HUES6 (cell line): ENCODE results near the gene IFRD1.
"Not testable (repeated sequence)": the region's sequence is repeated elsewhere in the genome, so short reads cannot be mapped to it uniquely, and the experiment has no call there.

Source experiments
- H3K27ac ChIP-seq: 2 replicates; pipeline ENCODE4 v1.7.0; 2013; ENCODE audit warnings: low read depth, mild to moderate bottlenecking, low read length, inconsistent platforms
- H3K27me3 ChIP-seq: 2 replicates; pipeline ENCODE4 v1.6.1; 2013; ENCODE audit warnings: low read length; ENCODE audit not compliant: control insufficient read depth, insufficient read depth
- H3K36me3 ChIP-seq: 2 replicates; pipeline ENCODE4 v1.6.1; 2013; ENCODE audit warnings: low read length; ENCODE audit not compliant: control insufficient read depth, insufficient read depth
- H3K4me1 ChIP-seq: 2 replicates; pipeline ENCODE4 v1.6.1; 2013; ENCODE audit warnings: low read length; ENCODE audit not compliant: control insufficient read depth, insufficient read depth
- H3K4me3 ChIP-seq: 2 replicates; pipeline ENCODE4 v1.5.1; 2013; ENCODE audit warnings: low read depth, low read length
- H3K9ac ChIP-seq: one replicate; pipeline ENCODE4 v1.6.1; 2013; ENCODE audit warnings: mild to moderate bottlenecking, low read length
- H3K9me3 ChIP-seq: 2 replicates; pipeline ENCODE4 v1.6.1; 2013; ENCODE audit warnings: low read depth, low read length; ENCODE audit not compliant: control insufficient read depth, insufficient read depth

IFRD1 gene

DNA sequence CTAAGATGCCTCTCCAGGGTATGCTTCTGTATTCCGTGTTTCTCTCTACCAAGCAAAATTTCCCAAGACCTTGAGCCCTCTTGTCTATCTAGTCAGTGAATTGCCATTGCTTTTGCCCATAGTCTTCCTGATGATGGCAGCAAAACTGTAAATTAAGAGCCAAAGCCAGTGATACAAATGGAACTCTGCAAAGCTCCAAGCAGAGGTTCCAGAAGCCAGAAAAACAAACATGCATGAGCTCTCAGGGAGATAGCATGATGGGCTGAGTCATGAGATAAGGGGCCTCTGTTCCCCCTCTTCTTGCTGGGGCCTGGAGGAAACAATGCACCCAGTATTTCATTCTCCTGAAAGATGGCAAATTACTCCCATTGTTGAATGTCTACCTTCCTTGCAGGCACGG lies 55.2 kb downstream of the IFRD1 start:
- Histone ChIP-seq H3K9me3 (no peaks in the 10 kb centered on the region), H3K36me3 (no peaks in the 10 kb centered on the region), H3K27me3 (no peaks in the 10 kb centered on the region), H3K9ac (no peak overlapping the region), H3K4me1 (no peaks in the 10 kb centered on the region), H3K27ac (no peak overlapping the region), H3K4me3 (no peak overlapping the region)

DNA sequence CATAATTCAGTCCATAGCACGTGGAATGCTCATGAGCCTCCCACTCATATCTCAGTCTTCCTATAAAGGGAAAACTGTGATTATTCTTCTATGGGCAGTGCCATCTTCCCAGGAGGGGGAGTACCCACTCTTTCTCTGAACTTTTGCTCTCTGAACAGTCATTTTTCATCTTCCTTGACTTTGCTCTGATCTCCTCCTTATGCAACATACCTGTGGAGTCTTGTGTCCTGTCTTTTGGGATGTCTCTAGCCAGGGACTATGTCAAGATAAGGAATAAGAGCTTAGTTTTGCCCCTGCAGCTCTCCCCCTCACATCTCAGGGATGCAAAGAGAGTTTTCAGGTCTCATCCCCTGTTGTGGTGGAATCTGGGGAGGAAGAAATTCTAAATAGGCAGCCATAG lies 58.1 kb downstream of the IFRD1 start:
- H3K4me1 ChIP-seq = no peaks in the 10 kb centered on the region
- H3K9me3 ChIP-seq = no peaks in the 10 kb centered on the region
- no peak overlapping the region for H3K27ac ChIP-seq
- H3K9ac ChIP-seq = no peak overlapping the region
- no peaks in the 10 kb centered on the region for H3K36me3 ChIP-seq
- H3K27me3 ChIP-seq = no peaks in the 10 kb centered on the region
- H3K4me3 ChIP-seq = no peak overlapping the region

DNA sequence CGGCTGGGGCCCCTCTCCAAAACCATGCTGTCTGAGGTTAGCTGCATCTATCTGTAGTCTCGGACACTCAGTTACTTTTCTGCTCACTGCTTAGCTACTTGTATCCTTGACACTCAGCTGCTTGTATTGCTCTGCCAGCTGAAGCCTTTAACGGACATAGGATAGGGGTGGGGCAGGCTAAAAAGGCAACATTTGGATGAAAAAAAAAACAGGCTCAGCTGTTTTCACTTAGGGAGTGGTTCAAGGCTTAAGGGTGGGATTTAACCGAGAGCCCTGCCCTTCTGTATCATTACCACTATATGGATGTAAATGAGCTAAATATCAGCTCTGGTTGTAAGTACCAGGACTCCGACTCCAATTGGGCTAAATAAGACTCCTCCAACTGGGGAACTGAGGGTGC lies 59.1 kb downstream of the IFRD1 start:
- no peaks in the 10 kb centered on the region for H3K36me3 ChIP-seq
- no peak overlapping the region for H3K9ac ChIP-seq
- no peaks in the 10 kb centered on the region for H3K4me1 ChIP-seq
- H3K9me3 ChIP-seq = no peaks in the 10 kb centered on the region
- no peak overlapping the region for H3K4me3 ChIP-seq
- no peaks in the 10 kb centered on the region for H3K27me3 ChIP-seq
- H3K27ac ChIP-seq = no peak overlapping the region

DNA sequence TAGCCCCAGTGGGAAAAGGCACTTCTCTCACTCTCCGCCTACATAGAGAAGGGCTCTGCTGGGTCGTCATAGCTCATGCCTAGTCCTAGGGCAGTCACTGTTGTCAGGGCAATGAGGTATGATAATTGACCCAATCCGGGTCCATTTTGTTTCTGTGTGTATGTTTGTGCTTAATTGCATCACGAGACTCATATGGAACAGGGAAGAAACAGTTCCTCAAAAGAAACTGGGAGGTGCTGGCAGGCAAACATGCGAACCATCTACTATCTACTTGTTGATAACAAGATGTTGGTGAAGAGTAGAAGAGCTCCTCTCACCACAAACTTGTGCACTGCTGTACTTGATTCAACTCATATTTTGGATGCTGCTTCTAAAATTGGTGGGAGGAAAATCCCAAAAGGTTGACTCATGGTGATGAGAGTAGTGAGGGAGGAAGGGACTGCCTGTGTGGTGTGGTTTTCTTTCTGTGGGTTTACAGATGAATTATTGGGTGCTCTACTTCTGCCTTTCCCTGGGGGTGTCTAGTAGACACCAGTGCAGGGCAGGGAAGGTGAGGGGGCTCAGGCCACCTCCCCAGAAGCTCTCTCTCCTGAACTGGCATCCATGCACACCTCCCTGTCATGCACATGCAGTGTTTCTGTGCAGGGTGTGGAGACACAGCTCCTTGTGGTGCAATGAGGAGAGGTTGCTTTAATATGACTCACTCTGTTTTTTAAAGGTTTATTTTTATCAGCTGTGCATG lies 59.9 kb downstream of the IFRD1 start:
- H3K9ac ChIP-seq = no peak overlapping the region
- H3K27me3 ChIP-seq = no peaks in the 10 kb centered on the region
- H3K4me1 ChIP-seq = no peaks in the 10 kb centered on the region
- no peaks in the 10 kb centered on the region for H3K9me3 ChIP-seq
- H3K27ac ChIP-seq = no peak overlapping the region
- no peaks in the 10 kb centered on the region for H3K36me3 ChIP-seq
- H3K4me3 ChIP-seq = no peak overlapping the region

DNA sequence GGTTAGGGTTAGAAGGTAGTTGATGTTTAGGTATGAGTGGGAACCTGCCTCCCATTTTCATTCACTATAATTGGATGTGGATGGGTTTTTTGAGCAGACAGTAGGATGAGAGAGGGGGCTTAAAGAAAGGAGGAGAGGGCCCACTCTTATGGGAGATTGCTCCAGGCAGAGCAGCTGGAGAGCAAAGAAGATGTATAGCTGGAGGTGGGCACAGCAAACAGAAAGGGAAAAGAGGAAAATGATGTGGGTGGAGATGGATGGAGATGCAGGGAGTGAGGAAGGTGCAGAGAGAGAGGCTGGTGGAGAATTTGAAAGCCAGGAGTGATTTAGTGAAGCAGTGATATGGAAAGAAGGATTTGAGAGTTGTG lies 60.5 kb downstream of the IFRD1 start:
- Histone ChIP-seq H3K27me3 (no peaks in the 10 kb centered on the region), H3K36me3 (no peaks in the 10 kb centered on the region), H3K27ac (no peak overlapping the region), H3K4me1 (no peaks in the 10 kb centered on the region), H3K4me3 (no peak overlapping the region), H3K9ac (no peak overlapping the region), H3K9me3 (no peaks in the 10 kb centered on the region)

DNA sequence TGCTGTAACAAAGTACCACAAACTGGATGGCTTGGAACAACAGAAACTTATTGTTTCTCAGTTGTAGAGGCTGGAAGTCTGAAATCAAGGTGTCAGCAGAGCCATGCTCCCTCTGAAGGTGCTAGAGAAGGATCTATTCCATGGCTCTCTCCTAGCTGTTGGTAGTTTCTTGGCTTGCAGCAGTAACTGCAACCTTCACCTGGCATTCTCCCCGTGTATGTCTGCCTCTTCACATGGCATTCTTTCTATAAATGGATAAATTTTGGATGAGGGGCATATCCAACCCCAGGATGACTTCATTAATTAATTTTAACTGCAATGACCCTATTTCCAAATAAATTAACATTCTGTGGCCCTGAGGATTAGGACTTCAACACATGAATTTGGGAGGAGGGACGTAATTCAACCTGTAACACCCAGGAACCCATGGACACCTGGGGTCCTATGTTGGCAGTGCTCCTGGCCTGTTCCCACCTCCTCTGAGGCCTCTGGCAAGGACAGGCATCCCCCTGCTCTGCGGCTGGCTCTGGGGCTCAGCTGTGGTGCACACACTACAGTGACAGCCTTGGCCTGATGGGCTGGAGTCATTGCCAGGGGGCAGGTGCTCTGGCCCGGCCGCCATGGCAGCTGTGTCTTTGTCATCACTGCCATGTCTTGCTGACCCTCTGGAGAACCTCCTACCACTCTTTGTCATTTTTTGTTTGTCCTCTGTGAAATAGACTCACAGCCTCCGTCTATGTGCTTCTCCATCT lies 61.4 kb downstream of the IFRD1 start:
- no peak overlapping the region for H3K4me3 ChIP-seq
- H3K27me3 ChIP-seq = no peaks in the 10 kb centered on the region
- H3K9ac ChIP-seq = no peak overlapping the region
- no peaks in the 10 kb centered on the region for H3K4me1 ChIP-seq
- no peaks in the 10 kb centered on the region for H3K9me3 ChIP-seq
- no peak overlapping the region for H3K27ac ChIP-seq
- no peaks in the 10 kb centered on the region for H3K36me3 ChIP-seq

DNA sequence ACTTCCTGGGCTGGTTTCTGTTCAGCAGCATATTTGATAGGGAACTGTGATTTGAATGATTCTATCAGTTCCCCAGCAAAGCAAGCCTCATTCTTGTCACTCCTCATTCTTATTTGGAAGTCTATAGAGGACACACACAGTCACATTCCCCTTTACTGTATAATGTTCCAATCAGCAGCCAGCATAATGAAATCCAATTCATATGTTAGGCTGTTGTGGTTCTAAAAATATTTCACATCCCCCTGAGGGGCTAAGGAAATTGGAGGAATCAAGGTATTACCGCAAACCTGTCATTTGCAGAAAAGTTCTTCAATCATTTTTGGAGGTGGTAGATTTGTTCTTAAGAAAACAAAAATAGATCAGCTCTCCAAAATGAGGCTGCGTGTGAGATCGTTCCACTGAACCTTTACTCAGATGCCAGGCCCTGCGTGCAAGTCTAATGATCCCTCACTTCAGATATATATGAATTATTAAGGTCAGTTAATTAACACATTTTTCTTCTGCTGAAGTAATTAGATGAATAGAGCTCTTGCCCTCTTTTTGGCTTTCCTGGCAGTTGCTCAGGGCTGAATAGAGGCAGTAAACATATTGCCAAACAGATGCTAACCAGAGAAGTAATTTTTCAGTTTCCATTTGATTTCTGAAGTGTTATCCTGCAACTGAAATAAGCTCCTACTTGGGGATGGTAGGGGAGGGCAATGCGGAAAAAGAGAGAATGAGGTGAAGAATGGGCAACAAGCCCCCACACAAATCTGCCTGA lies 62.4 kb downstream of the IFRD1 start:
- H3K27ac ChIP-seq = no peak overlapping the region
- H3K4me3 ChIP-seq = no peak overlapping the region
- H3K36me3 ChIP-seq = no peaks in the 10 kb centered on the region
- H3K9ac ChIP-seq = no peak overlapping the region
- H3K27me3 ChIP-seq = no peaks in the 10 kb centered on the region
- H3K4me1 ChIP-seq = no peaks in the 10 kb centered on the region
- no peaks in the 10 kb centered on the region for H3K9me3 ChIP-seq

DNA sequence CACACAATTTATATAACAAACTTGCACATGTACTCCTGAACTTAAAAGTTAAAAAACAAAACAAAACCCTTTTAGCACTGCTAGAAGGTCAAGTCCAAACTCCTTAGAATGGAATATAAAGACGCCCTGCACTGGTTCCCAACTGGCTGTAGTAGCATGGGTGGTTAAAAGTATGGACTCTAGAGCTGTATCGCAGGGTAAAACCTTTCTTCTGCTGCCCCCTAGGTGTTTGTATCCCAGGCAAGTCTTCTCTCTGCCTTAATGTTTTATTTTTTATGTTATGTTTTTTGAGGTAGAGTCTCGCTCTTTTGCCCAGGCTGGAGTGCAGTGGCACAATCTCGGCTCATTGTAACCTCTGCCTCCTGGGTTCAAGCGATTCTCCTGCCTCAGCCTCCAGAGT lies 65.7 kb downstream of the IFRD1 start:
- Histone ChIP-seq H3K36me3 (no peaks in the 10 kb centered on the region), H3K27ac (no peak overlapping the region), H3K9me3 (no peaks in the 10 kb centered on the region), H3K9ac (no peak overlapping the region), H3K4me3 (no peak overlapping the region), H3K4me1 (no peaks in the 10 kb centered on the region), H3K27me3 (no peaks in the 10 kb centered on the region)

DNA sequence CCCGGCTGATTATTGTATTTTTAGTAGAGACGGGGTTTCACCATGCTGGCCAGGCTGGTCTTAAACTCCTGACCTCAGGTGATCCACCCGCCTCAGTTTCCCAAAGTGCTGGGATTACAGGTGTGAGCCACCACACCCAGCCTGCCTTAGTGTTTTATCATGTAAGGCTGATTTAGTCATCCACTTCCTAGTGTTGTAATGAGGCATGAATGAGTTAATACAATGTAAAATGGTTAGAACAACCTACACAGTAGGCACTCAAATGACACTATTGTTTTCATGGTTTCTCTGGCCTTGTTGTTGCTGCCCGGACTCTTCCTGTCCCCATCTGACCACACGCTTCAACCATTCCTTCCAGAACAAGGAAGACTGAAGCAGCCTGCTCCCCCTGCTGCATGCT lies 66.2 kb downstream of the IFRD1 start:
- H3K4me3 ChIP-seq, H3K9me3 ChIP-seq, H3K36me3 ChIP-seq, H3K27me3 ChIP-seq, H3K27ac ChIP-seq, H3K9ac ChIP-seq, H3K4me1 ChIP-seq: not testable (repeated sequence)

DNA sequence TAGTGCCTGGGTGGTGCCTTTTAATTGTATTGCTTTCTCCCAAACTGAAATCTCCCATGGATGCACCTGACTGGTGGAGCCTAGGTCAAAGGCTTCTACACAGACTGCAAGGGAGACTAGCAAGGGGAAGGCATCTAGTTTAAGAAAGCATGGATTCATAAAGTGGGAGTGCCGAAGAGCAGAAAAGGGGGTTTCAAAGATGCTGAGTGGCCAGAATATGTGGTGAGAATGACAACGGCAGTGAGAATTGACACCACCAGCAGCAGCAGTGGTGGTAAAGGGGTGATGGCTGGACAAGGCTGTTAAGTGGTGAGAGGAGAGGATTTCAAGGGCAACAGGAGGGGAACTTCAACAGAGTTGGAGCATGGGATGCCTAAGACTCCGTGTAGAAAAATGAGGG lies 67.2 kb downstream of the IFRD1 start:
- no peak overlapping the region for H3K4me3 ChIP-seq
- no peak overlapping the region for H3K9ac ChIP-seq
- H3K27me3 ChIP-seq = no peaks in the 10 kb centered on the region
- no peak overlapping the region for H3K27ac ChIP-seq
- no peaks in the 10 kb centered on the region for H3K4me1 ChIP-seq
- H3K36me3 ChIP-seq = no peaks in the 10 kb centered on the region
- no peaks in the 10 kb centered on the region for H3K9me3 ChIP-seq

DNA sequence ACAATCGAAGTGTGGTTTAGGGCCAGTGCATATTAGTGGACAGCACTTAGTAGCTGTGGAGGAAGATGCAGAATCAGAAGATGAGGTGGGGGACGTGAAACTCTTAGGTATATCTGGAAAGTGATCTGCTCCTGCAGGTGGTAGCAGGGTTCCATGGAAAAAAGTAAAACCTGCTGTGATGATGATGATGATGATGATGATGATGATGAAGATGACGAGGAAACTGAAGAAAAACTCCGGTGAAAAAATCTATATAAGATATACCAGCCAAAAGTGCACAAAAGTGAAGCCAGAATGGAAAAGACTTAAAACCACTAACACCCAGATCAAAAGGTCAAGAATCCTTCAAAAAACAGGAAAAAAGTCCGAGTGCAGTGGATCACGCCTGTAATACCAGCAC lies 70.5 kb downstream of the IFRD1 start:
- no peak overlapping the region for H3K9ac ChIP-seq
- no peaks in the 10 kb centered on the region for H3K9me3 ChIP-seq
- no peaks in the 10 kb centered on the region for H3K27me3 ChIP-seq
- H3K4me1 ChIP-seq = no peaks in the 10 kb centered on the region
- no peak overlapping the region for H3K27ac ChIP-seq
- H3K36me3 ChIP-seq = no peaks in the 10 kb centered on the region
- H3K4me3 ChIP-seq = no peak overlapping the region
